Gastroesophageal sphincter (tissue), 4 donors: ENCODE data around the gene VSTM2L. TPM values are rescaled to one million over a fixed set of nuclear protein-coding genes. Genes with fewer than 3 reads are reported as not detected.

Source experiments
- ATAC-seq: fragments of 150-250 bp; one replicate; pipeline ENCODE4 v1.9.1; 2016; ENCODE audit warnings: mild to moderate bottlenecking, moderate library complexity
- H3K27ac ChIP-seq, 4 donors: fragments of 200-600 bp; sonication (generic) in 3 of 4; 1 replicate in 3 of 4; 2 replicates in 1 of 4; pipeline ENCODE4 v1.5.1; 2016 to 2019
- H3K27me3 ChIP-seq: fragments of 200-600 bp; sonication (generic); one replicate; pipeline ENCODE4 v1.5.1; 2019
- H3K36me3 ChIP-seq, 2 donors: fragments of 200-600 bp; sonication (generic); one replicate each; pipeline ENCODE4 v1.5.1; 2019; ENCODE audit warnings: control low read depth in 1 of 2
- H3K4me1 ChIP-seq, 3 donors: fragments of 200-600 bp; sonication (generic); 1 replicate in 2 of 3; 2 replicates in 1 of 3; pipeline ENCODE4 v1.5.1; 2016 to 2019; ENCODE audit warnings: control low read depth in 2 of 3
- H3K4me3 ChIP-seq, 2 donors: fragments of 200-600 bp; sonication (generic); one replicate each; pipeline ENCODE4 v1.5.1; 2019; ENCODE audit warnings: mild to moderate bottlenecking in 1 of 2, moderate library complexity in 1 of 2
- H3K9me3 ChIP-seq, 3 donors: fragments of 200-600 bp; sonication (generic); one replicate each; pipeline ENCODE4 v1.5.1; 2017 to 2019; ENCODE audit warnings: control low read depth in 2 of 3
- CTCF ChIP-seq, 4 experiments: fragments of 200-600 bp in 2 of 4; fragments of 450-650 bp in 2 of 4; sonication (generic) in 1 of 4; IDR thresholded peaks; one replicate each; pipeline ENCODE4 v1.5.1; 2017 to 2019; ENCODE audit warnings: antibody characterized with exemption in 4 of 4, mild to moderate bottlenecking in 2 of 4, moderate library complexity in 2 of 4
- EP300 ChIP-seq: sonication (generic); formaldehyde crosslinking; IDR thresholded peaks from one replicate; pipeline ENCODE4 v1.6.1; 2017; ENCODE audit warnings: antibody characterized with exemption, mild to moderate bottlenecking
- POLR2A ChIP-seq, 2 donors: fragments of 450-650 bp; IDR thresholded peaks; one replicate each; pipeline ENCODE4 v1.6.1; 2017; ENCODE audit warnings: antibody characterized with exemption in 2 of 2, mild to moderate bottlenecking in 2 of 2, moderate library complexity in 1 of 2
- POLR2AphosphoS5 ChIP-seq: sonication (generic); formaldehyde crosslinking; IDR thresholded peaks from one replicate; pipeline ENCODE4 v1.6.1; 2017; ENCODE audit warnings: antibody characterized with exemption
- WGBS, 2 donors: methylation state at CpG; one replicate each; pipeline ENCODE4 v1.1.5; 2018; ENCODE audit warnings: low coverage in 1 of 2; 5-methylcytosine and 5-hydroxymethylcytosine counted together
- total RNA-seq, 4 donors: library from RNA; depleted of rRNA; stranded (reverse); fragments of >200 nt; gene quantifications; one replicate each; pipeline ENCODE4 v1.1.0, GENCODE V29; 2016

The VSTM2L gene
- total RNA-seq, 4 donors from 2014 or later = 0.94 to 8.5 (median 7.0) TPM

- 87 to 98% methylated on average over 3 to 8 of the region's 8 CpGs for WGBS, 2 donors
- no peak for ATAC-seq
- H3K4me1 ChIP-seq = peaks cover 0 to 6% (median 0%) of the 10 kb centered on the region in 3 donors
- no peak for TF ChIP-seq CTCF (IDR thresholded peaks at IDR 0.05)
- TF ChIP-seq POLR2AphosphoS5 = no peak
- no peak for TF ChIP-seq EP300
- no peak for TF ChIP-seq POLR2A (IDR thresholded peaks at IDR 0.05)
- H3K9me3 ChIP-seq = no peaks in the 10 kb centered on the region
- H3K27ac ChIP-seq = no peak overlapping the region
- H3K4me3 ChIP-seq = no peak overlapping the region
- no peaks in the 10 kb centered on the region for H3K36me3 ChIP-seq
- H3K27me3 ChIP-seq = no peaks in the 10 kb centered on the region
These were observed 17.9 kb upstream of the VSTM2L start for GRCh38 chr20:37885042-37885441.

DNA sequence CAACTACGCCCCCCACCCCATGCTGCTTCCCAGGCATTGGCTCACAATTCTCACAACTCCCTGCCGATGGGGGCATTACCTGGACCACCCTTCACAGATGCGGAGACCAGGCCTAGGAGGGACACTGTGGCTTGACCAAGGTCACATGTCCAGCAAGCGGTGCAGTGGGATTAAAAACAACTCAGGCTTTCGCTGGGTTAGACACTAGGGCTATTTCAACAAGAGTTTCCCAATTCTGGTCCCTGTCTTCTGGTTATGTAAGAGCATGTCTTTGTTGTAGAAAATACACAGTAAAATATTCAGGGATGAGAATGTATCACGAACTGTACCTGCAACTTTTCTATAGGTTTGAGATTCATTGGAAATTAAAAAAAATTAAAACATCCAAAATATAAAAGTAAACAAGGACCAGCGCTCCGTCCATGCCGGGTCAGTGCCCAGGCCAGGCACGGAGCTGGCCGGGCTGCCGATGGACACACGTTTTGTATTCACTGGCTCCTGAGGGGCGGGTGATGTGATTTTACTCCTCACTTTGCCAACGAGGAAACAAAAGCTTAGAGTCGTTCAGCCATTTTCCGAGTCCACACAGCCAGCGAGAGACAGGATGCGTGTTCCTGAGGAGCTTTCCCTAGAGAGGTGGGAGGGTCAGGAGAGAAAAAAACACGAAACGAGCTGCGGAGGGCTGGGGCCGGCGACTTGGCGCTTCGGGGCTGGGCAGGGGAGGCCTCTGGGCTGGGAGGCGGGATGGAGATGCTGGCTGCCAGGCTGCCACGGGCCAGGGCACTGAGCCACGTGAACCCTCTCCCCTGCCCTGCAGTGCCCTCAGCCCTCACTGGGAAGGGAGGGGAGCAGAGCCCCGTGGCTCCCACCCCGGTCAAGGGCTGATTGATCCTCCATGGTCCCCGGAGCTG is 17.1 kb upstream of the VSTM2L start:
- ATAC-seq = no peak
- no peaks in the 10 kb centered on the region for H3K36me3 ChIP-seq
- TF ChIP-seq CTCF (IDR thresholded peaks at IDR 0.05) (no peak), EP300 (no peak), POLR2A (IDR thresholded peaks at IDR 0.05) (no peak), POLR2AphosphoS5 (no peak)
- H3K27ac ChIP-seq = no peak overlapping the region
- 59 to 67% methylated on average over 10 to 19 of the region's 32 CpGs for WGBS, 2 donors
- H3K4me1 ChIP-seq = peaks cover 0 to 3% (median 0%) of the 10 kb centered on the region in 3 donors
- no peak overlapping the region for H3K4me3 ChIP-seq
- H3K9me3 ChIP-seq = no peaks in the 10 kb centered on the region
- H3K27me3 ChIP-seq = no peaks in the 10 kb centered on the region

GRCh38 chr20:37886851-37887297 is 16.1 kb upstream of the VSTM2L start:
- no peak overlapping the region for H3K4me3 ChIP-seq
- H3K27ac ChIP-seq = no peak overlapping the region
- WGBS, 2 donors = 83% methylated on average over 3 of the region's 4 CpGs; no CpG with 5 or more reads in 1 of the 2 donors
- no peaks in the 10 kb centered on the region for H3K27me3 ChIP-seq
- H3K36me3 ChIP-seq = no peaks in the 10 kb centered on the region
- H3K4me1 ChIP-seq = no peaks in the 10 kb centered on the region
- no peak for ATAC-seq
- TF ChIP-seq POLR2A (IDR thresholded peaks at IDR 0.05) (no peak), CTCF (IDR thresholded peaks at IDR 0.05) (no peak), EP300 (no peak), POLR2AphosphoS5 (no peak)
- no peaks in the 10 kb centered on the region for H3K9me3 ChIP-seq

DNA sequence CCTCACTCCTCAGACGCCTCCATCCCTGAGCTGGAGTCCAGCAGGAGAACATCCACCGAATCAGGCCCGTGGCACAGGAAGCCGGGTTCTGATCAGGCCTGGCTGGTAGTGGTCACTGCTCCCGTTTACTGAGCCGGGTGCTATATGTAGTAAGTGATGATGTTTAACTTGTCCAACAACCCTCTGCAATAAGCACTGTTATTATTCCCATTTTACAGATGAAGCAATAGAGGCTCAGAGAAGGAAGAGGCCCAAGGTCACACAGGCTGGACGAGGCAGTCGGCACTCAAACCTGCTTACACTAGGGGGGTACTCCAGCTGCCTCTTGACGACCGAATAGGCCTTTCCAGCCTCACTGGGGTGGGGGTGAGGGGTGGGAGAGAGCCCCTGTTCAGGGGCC is 14.3 kb upstream of the VSTM2L start:
- H3K27me3 ChIP-seq = no peaks in the 10 kb centered on the region
- H3K27ac ChIP-seq = no peak overlapping the region
- TF ChIP-seq CTCF (IDR thresholded peaks at IDR 0.05) = no peak
- TF ChIP-seq EP300 = no peak
- no peak for TF ChIP-seq POLR2AphosphoS5
- TF ChIP-seq POLR2A (IDR thresholded peaks at IDR 0.05) = no peak
- no peaks in the 10 kb centered on the region for H3K36me3 ChIP-seq
- H3K4me3 ChIP-seq = no peak overlapping the region
- no peak for ATAC-seq
- H3K4me1 ChIP-seq = no peaks in the 10 kb centered on the region
- no peaks in the 10 kb centered on the region for H3K9me3 ChIP-seq
- 100% methylated on average over 8 of the region's 10 CpGs; no CpG with 5 or more reads in 1 of the 2 donors for WGBS, 2 donors

GRCh38 chr20:37890108-37890507 is 12.8 kb upstream of the VSTM2L start:
- TF ChIP-seq POLR2AphosphoS5 = no peak
- no peak for TF ChIP-seq EP300
- TF ChIP-seq POLR2A (IDR thresholded peaks at IDR 0.05) = no peak
- no peak for TF ChIP-seq CTCF (IDR thresholded peaks at IDR 0.05)
- H3K9me3 ChIP-seq = no peaks in the 10 kb centered on the region
- no peak overlapping the region for H3K27ac ChIP-seq
- H3K27me3 ChIP-seq = no peaks in the 10 kb centered on the region
- no peaks in the 10 kb centered on the region for H3K36me3 ChIP-seq
- no peaks in the 10 kb centered on the region for H3K4me1 ChIP-seq
- 83 to 85% methylated on average over 3 to 4 of the region's 5 CpGs for WGBS, 2 donors
- no peak overlapping the region for H3K4me3 ChIP-seq
- ATAC-seq = no peak
